H9 (cell line): ENCODE measurements around the gene MAP9. TPM values are rescaled to one million over a fixed set of nuclear protein-coding genes. Genes with fewer than 3 reads are reported as not detected.

Source experiments
- DNase-seq: peaks from one replicate; pipeline ENCODE4 v3.0.0-alpha.2; 2017
- H2AFZ ChIP-seq: one replicate; pipeline ENCODE4 v1.6.1; 2013; ENCODE audit warnings: mild to moderate bottlenecking, low read length, control low read depth, moderate library complexity
- H2AK5ac ChIP-seq: 2 replicates; pipeline ENCODE4 v1.6.1; 2013; ENCODE audit warnings: low read length, control low read depth, mixed read lengths; ENCODE audit not compliant: insufficient read length
- H2BK120ac ChIP-seq: one replicate; pipeline ENCODE4 v1.6.1; 2013; ENCODE audit warnings: low read depth, mild to moderate bottlenecking, low read length, control low read depth, inconsistent platforms; ENCODE audit not compliant: poor library complexity, severe bottlenecking
- H2BK12ac ChIP-seq: 2 replicates; pipeline ENCODE4 v1.6.1; 2013; ENCODE audit warnings: low read length, control low read depth, mixed read lengths, low read depth; ENCODE audit not compliant: insufficient read length
- H2BK15ac ChIP-seq: 2 replicates; pipeline ENCODE4 v1.6.1; 2013; ENCODE audit warnings: low read depth, low read length, control low read depth
- H2BK20ac ChIP-seq: one replicate; pipeline ENCODE4 v1.6.1; 2013; ENCODE audit warnings: low read depth, mild to moderate bottlenecking, low read length, control low read depth, inconsistent platforms; ENCODE audit not compliant: poor library complexity, severe bottlenecking
- H2BK5ac ChIP-seq: 2 replicates; pipeline ENCODE4 v1.6.1; 2013; ENCODE audit warnings: low read length, control low read depth, mixed read lengths; ENCODE audit not compliant: insufficient read length
- H3K14ac ChIP-seq: 2 replicates; pipeline ENCODE4 v1.6.1; 2013; ENCODE audit warnings: low read length, control low read depth; ENCODE audit not compliant: insufficient read depth
- H3K18ac ChIP-seq: 2 replicates; pipeline ENCODE4 v1.6.1; 2013; ENCODE audit warnings: low read depth, mild to moderate bottlenecking, mixed read lengths, low read length, control low read depth; ENCODE audit not compliant: insufficient read length
- H3K23ac ChIP-seq: 2 replicates; pipeline ENCODE4 v1.6.1; 2013; ENCODE audit warnings: low read length, control low read depth, mixed read lengths, low read depth; ENCODE audit not compliant: insufficient read length
- H3K23me2 ChIP-seq: 2 replicates; pipeline ENCODE4 v1.6.1; 2013; ENCODE audit warnings: low read depth, mild to moderate bottlenecking, mixed read lengths, low read length, control low read depth; ENCODE audit not compliant: insufficient read length, poor library complexity, severe bottlenecking
- H3K27ac ChIP-seq: 2 replicates; pipeline ENCODE4 v1.5.1; 2013; ENCODE audit warnings: low read length, control low read depth, mixed read lengths, low read depth; ENCODE audit not compliant: insufficient read length
- H3K27me3 ChIP-seq: 2 replicates; pipeline ENCODE4 v1.6.1; 2013; ENCODE audit warnings: low read length, control low read depth, inconsistent platforms; ENCODE audit not compliant: insufficient read depth
- H3K4ac ChIP-seq: 2 replicates; pipeline ENCODE4 v1.6.1; 2013; ENCODE audit warnings: low read depth, mild to moderate bottlenecking, control low read depth, inconsistent platforms, low read length, moderate library complexity
- H3K4me1 ChIP-seq: 2 replicates; pipeline ENCODE4 v1.6.1; 2013; ENCODE audit warnings: low read length, control low read depth, inconsistent platforms; ENCODE audit not compliant: insufficient read depth
- H3K4me2 ChIP-seq: 2 replicates; pipeline ENCODE4 v1.6.1; 2013; ENCODE audit warnings: low read length, control low read depth, mixed read lengths; ENCODE audit not compliant: insufficient read length, insufficient read depth
- H3K56ac ChIP-seq: 2 replicates; pipeline ENCODE4 v1.6.1; 2013; ENCODE audit warnings: low read depth, mild to moderate bottlenecking, mixed read lengths, low read length, control low read depth; ENCODE audit not compliant: insufficient read length
- H3K79me1 ChIP-seq: 2 replicates; pipeline ENCODE4 v1.6.1; 2013; ENCODE audit warnings: low read depth, mild to moderate bottlenecking, moderate library complexity, low read length, control low read depth, inconsistent platforms; ENCODE audit not compliant: insufficient read depth, poor library complexity, severe bottlenecking
- H3K79me2 ChIP-seq: 2 replicates; pipeline ENCODE4 v1.6.1; 2013; ENCODE audit warnings: low read length, control low read depth, inconsistent platforms; ENCODE audit not compliant: insufficient read depth
- H3K9ac ChIP-seq: 2 replicates; pipeline ENCODE4 v1.6.1; 2013; ENCODE audit warnings: low read length, control low read depth, mixed read lengths; ENCODE audit not compliant: insufficient read length; ENCODE audit errors: extremely low read depth
- H3K9me3 ChIP-seq: one replicate; pipeline ENCODE4 v1.6.1; 2013; ENCODE audit warnings: low read depth, low read length, inconsistent platforms; ENCODE audit not compliant: control insufficient read depth
- H3T11ph ChIP-seq: one replicate; pipeline ENCODE4 v1.6.1; 2013; ENCODE audit warnings: mild to moderate bottlenecking, low read length, control low read depth, inconsistent platforms
- H4K20me1 ChIP-seq: one replicate; pipeline ENCODE4 v1.6.1; 2013; ENCODE audit not compliant: control insufficient read depth, insufficient read length, insufficient read depth
- H4K5ac ChIP-seq: 2 replicates; pipeline ENCODE4 v1.6.1; 2013; ENCODE audit warnings: low read depth, mild to moderate bottlenecking, mixed read lengths, low read length, control low read depth; ENCODE audit not compliant: insufficient read length
- H4K8ac ChIP-seq: replicated peaks from 2 replicates; pipeline ENCODE4 v1.6.1; 2013; ENCODE audit warnings: low read length, control low read depth, mixed read lengths, low read depth; ENCODE audit not compliant: insufficient read length
- H4K91ac ChIP-seq: 2 replicates; pipeline ENCODE4 v1.6.1; 2013; ENCODE audit warnings: low read depth, mild to moderate bottlenecking, moderate library complexity, mixed read lengths, low read length, control low read depth; ENCODE audit not compliant: insufficient read length
- H3K27ac Mint-ChIP-seq, 3 experiments: 2 replicates in 2 of 3; 3 replicates in 1 of 3; pipeline ENCODE4 v1.8.0; 2020 to 2021; ENCODE audit warnings: mixed read lengths in 3 of 3, mild to moderate bottlenecking in 1 of 3, moderate library complexity in 1 of 3
- H3K27me3 Mint-ChIP-seq: 2 replicates; pipeline ENCODE4 v1.8.0; 2021; ENCODE audit warnings: low read depth, mild to moderate bottlenecking, moderate library complexity, mixed read lengths
- H3K36me3 Mint-ChIP-seq, 3 experiments: 2 replicates in 2 of 3; 3 replicates in 1 of 3; pipeline ENCODE4 v1.8.0; 2020 to 2021; ENCODE audit warnings: low read depth in 3 of 3, mixed read lengths in 3 of 3; ENCODE audit not compliant: insufficient read depth in 1 of 3
- H3K4me1 Mint-ChIP-seq, 2 experiments: 2 replicates each; pipeline ENCODE4 v1.8.0; 2020; ENCODE audit warnings: mixed read lengths in 2 of 2
- H3K4me3 Mint-ChIP-seq, 2 experiments: 2 replicates in 1 of 2; 3 replicates in 1 of 2; pipeline ENCODE4 v1.8.0; 2020 to 2021; ENCODE audit warnings: mild to moderate bottlenecking in 2 of 2, mixed read lengths in 2 of 2, moderate library complexity in 1 of 2
- H3K9me3 Mint-ChIP-seq, 2 experiments: 2 replicates in 1 of 2; 3 replicates in 1 of 2; pipeline ENCODE4 v1.8.0; 2020; ENCODE audit warnings: mild to moderate bottlenecking in 2 of 2, mixed read lengths in 2 of 2, moderate library complexity in 1 of 2
- WGBS: extraction: QIAGEN DNeasy Blood & Tissue Kit; methylation state at CpG from one replicate; pipeline ENCODE4 v1.1.7; 2013; ENCODE audit warnings: missing lambda C conversion rate, low lambda C conversion rate, mixed read lengths; ENCODE audit not compliant: insufficient read length; ENCODE audit errors: extremely low coverage; 5-methylcytosine and 5-hydroxymethylcytosine counted together
- total RNA-seq: library from RNA; stranded (reverse); gene quantifications from 2 replicates; pipeline ENCODE4 v1.2.1, GENCODE V29; 2021
- TF ChIP-seq, protein P1 (sequence below): fragments of 200-600 bp; sonication (generic); conservative IDR thresholded peaks from 3 replicates; pipeline ENCODE4 v1.8.0; 2021; ENCODE audit warnings: antibody characterized with exemption, mild to moderate bottlenecking

The MAP9 gene
- total RNA-seq, 1 experiment from 2014 or later: 15.4 TPM

DNA sequence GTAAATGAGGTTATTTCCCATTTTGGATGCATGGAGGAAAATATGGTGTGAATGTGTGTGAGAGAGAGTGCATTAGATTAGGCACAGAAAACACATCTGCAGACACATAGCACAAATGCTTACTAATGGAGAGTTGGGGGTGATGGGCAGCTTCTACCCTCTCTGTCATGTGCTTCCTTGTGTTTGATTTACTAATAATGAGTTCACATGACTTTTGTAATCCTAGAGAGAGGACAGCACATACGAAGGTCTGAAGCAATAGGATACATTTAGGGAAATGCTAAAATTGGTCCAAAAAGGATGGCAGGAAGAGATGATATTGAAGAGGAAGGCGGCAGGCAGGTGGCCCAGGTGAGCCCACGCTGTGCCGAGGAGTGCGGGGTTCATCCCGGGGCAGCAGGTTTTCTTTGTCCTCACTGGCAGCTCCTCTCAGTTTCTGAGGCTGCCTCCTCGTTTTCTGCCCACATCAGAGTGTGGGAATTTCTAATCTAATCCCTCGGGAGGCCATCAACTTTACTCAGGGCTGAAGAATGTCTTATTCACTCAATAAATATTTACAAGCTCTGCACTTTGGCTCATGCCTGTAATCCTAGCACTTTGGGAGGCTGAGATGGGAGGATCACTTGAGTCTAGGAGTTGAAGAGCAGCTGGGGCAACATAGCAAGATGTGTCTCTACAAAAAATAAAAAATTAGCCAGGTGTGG is 15.9 kb upstream of the MAP9 start:
- H3K9me3 ChIP-seq: no peaks in the 10 kb centered on the region
- H3K79me2 ChIP-seq: no peaks in the 10 kb centered on the region
- H4K20me1 ChIP-seq: no peaks in the 10 kb centered on the region
- no peak overlapping the region for H4K8ac ChIP-seq
- H3K27me3 ChIP-seq: no peaks in the 10 kb centered on the region
- TF ChIP-seq, protein P1, sequence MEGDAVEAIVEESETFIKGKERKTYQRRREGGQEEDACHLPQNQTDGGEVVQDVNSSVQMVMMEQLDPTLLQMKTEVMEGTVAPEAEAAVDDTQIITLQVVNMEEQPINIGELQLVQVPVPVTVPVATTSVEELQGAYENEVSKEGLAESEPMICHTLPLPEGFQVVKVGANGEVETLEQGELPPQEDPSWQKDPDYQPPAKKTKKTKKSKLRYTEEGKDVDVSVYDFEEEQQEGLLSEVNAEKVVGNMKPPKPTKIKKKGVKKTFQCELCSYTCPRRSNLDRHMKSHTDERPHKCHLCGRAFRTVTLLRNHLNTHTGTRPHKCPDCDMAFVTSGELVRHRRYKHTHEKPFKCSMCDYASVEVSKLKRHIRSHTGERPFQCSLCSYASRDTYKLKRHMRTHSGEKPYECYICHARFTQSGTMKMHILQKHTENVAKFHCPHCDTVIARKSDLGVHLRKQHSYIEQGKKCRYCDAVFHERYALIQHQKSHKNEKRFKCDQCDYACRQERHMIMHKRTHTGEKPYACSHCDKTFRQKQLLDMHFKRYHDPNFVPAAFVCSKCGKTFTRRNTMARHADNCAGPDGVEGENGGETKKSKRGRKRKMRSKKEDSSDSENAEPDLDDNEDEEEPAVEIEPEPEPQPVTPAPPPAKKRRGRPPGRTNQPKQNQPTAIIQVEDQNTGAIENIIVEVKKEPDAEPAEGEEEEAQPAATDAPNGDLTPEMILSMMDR: no peak
- peaks cover 22% of the 10 kb centered on the region for H3K27me3 Mint-ChIP-seq
- no peak overlapping the region for H3T11ph ChIP-seq
- no peak overlapping the region for H3K27ac ChIP-seq
- H3K79me1 ChIP-seq: no peaks in the 10 kb centered on the region
- no peak overlapping the region for H2AK5ac ChIP-seq
- H3K27ac Mint-ChIP-seq: no peak overlapping the region
- H2AFZ ChIP-seq: no peak overlapping the region
- H3K4ac ChIP-seq: no peak overlapping the region
- H3K23ac ChIP-seq: no peak overlapping the region
- H3K9me3 Mint-ChIP-seq: no peaks in the 10 kb centered on the region; a peak in 3 of 5 replicates
- no peak overlapping the region for H3K14ac ChIP-seq
- no peaks in the 10 kb centered on the region for H3K36me3 Mint-ChIP-seq
- no peak for DNase-seq
- H3K4me1 ChIP-seq: no peaks in the 10 kb centered on the region
- no peak overlapping the region for H4K91ac ChIP-seq
- no peak overlapping the region for H2BK15ac ChIP-seq
- no peak overlapping the region for H4K5ac ChIP-seq
- H2BK20ac ChIP-seq: no peak overlapping the region
- H3K4me2 ChIP-seq: no peak overlapping the region
- H3K23me2 ChIP-seq: no peaks in the 10 kb centered on the region
- H2BK5ac ChIP-seq: no peak overlapping the region
- H3K56ac ChIP-seq: no peak overlapping the region
- H2BK12ac ChIP-seq: no peak overlapping the region
- no peaks in the 10 kb centered on the region for H3K4me1 Mint-ChIP-seq
- H3K18ac ChIP-seq: no peak overlapping the region
- H3K9ac ChIP-seq: no peak overlapping the region
- H2BK120ac ChIP-seq: no peak overlapping the region
- no peak overlapping the region for H3K4me3 Mint-ChIP-seq
- no CpG with 5 or more reads among the region's 8 CpGs for WGBS
